GOT3 (cell line): ENCODE measurements around the gene GPR141.

ENCODE experiments used
- DNase-seq: peaks from one replicate; lab custom pipeline; 2025; ENCODE audit warnings: mixed read lengths; lab: John Stamatoyannopoulos, UW

GPR141 gene

DNA sequence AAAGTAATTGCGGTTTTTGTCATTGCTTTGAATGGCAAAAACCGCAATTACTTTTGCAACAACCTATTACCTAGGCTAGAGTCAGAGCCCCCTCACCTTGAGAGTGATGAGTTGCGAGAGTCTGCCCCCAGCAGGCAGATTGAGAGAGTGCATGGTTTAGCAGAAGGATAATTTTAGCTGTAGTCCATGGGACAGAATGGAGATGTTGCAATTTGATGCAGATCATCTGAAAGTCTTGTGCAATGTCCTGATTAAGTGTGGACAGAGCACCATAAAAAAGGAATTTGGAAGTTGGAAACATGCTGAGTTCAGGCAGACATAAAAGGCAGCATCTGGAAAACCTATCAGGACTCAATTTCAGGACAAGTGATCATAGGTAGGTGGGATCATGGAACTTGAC lies 48.7 kb downstream of the GPR141 start:
- no peak for DNase-seq

DNA sequence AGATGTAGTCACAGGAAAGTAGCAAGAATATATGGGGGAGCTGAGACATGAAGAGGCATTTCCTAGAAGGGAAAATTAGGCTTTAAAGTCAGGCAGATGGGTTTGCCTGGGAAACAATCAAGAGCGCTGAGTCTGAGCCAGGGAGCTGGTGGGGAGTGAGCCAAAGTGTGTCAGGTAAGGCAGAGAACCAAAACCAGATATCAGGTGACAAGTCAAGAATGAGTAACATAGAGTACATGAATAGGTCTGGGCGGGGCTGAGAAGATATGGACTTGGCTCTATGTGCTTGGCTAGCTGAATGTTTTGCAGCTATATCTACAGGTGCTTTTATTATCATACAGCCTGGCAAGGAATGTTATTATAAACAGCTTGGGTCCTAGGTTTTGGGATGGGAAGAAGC lies 49.3 kb downstream of the GPR141 start:
- DNase-seq, result no peak

- DNase-seq, result no peak
Observed at GRCh38 chr7:37735196-37735595, 51.6 kb downstream of the GPR141 start.

- DNase-seq, result no peak
Observed at GRCh38 chr7:37738321-37738720, 54.8 kb downstream of the GPR141 start.

DNA sequence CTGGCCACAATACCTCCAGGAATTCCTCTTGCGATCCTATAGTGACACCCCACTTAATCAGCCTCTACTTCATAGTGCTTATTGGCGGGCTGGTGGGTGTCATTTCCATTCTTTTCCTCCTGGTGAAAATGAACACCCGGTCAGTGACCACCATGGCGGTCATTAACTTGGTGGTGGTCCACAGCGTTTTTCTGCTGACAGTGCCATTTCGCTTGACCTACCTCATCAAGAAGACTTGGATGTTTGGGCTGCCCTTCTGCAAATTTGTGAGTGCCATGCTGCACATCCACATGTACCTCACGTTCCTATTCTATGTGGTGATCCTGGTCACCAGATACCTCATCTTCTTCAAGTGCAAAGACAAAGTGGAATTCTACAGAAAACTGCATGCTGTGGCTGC lies 56.8 kb downstream of the GPR141 start:
- no peak for DNase-seq

GRCh38 chr7:37741776-37742175 lies 58.2 kb downstream of the GPR141 start:
- no peak for DNase-seq

GRCh38 chr7:37751096-37751495 lies 67.5 kb downstream of the GPR141 start:
- DNase-seq, result no peak

GRCh38 chr7:37753398-37754050 lies 70.0 kb downstream of the GPR141 start:
- no peak for DNase-seq

DNA sequence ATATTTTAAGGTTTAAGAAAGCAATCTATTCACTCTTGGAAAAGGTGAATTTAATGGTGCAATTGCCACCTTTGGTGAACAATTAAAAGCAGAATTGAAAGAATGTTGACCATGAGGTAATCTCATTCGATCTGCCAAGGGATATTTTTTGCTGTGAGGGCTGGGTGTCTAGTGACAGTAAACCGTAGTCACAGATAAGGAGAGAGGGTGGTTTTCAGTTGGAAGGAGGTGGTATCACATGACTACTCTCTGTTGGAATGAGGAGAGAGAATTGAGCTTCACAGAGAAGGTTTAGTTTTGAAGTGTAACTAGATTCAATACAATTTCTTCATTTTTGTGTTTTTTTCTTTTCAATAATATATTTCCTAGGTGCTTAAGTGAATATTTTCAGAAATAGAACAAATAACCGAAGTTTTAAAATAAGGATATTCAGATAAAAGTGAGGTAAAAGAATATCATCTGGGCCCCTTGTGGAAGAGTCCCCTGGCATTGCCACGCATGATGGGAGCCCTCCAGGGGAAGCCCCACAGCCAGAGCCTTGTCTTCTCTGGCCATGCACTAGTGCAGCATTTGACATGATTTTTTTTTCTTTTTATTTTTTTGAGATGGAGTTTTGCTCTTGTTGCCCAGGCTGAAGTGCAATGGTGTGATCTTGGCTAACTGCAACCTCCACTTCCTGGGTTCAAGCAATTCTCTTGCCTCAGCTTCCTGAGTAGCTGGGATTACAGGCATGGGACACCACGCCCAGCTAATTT lies 73.4 kb downstream of the GPR141 start:
- no peak for DNase-seq

GRCh38 chr7:37757563-37757962 lies 74.0 kb downstream of the GPR141 start:
- no peak for DNase-seq

DNA sequence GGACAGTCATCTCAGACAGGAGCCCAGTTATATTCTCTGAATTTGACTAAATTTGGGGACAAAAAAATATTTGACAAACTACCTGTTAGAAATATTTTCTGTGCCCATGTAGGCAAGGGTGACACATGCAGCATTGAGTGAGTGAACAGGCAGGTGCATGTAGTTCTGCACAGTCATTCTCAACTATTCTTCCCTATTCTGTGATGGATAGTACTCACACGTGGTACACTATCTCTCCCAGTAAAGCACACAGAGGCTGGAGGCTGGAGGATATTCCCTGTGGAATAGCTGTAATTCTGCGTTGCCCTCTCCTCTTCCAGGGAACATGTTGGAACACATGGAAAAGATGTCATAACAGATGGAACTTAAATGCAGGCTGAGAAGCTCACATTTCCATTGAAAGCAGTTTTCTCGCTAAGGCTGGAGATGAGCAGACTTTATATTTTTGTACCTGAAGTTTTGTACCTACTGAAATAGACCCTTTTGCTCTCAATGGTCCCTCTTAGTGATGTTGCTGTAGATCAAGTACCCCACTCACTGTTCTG lies 75.0 kb downstream of the GPR141 start:
- DNase-seq, result no peak

GRCh38 chr7:37759526-37759925 lies 76.0 kb downstream of the GPR141 start:
- no peak for DNase-seq

DNA sequence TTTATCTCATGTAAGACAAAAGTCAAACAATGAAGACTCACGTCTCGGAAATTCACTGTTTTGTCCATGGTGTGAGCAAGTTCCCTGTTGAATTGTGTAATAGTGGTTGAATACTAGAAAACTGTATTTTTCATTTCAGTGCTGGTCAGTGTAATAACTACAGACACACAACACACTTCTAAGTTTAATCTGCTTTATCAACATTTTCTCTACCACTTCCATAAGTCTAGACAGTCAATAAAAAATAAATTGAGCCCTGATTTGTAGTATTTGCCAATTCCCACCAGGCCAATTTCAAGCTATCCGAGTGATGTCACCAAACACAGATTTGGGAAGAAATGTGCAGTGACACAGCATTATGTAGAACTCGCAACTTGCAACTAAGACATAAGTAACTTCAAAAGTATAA lies 81.9 kb downstream of the GPR141 start:
- DNase-seq, result no peak

- DNase-seq, result no peak
Observed at GRCh38 chr7:37765872-37766525, 82.4 kb downstream of the GPR141 start.

- no peak for DNase-seq
Observed at GRCh38 chr7:37768611-37769010, 85.0 kb downstream of the GPR141 start.

DNA sequence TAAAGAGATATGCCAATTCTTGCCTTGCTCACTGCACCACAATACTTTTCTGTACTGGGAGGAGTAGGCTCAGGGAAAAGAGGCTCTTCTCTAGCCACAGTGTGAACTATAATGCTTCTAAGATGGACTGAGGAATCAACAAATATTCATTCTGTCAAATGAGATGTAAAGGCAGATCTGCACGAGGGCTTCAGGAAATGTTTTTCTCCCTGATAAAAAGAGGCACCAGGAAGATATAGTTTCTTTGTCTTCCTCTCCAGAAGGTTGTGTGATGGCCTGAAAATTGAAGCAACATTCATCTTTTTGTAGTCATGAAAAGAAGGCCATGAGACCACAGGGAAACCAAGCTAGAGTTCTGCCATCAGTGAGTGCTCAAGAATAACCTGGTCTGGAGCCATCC lies 85.7 kb downstream of the GPR141 start:
- no peak for DNase-seq

DNA sequence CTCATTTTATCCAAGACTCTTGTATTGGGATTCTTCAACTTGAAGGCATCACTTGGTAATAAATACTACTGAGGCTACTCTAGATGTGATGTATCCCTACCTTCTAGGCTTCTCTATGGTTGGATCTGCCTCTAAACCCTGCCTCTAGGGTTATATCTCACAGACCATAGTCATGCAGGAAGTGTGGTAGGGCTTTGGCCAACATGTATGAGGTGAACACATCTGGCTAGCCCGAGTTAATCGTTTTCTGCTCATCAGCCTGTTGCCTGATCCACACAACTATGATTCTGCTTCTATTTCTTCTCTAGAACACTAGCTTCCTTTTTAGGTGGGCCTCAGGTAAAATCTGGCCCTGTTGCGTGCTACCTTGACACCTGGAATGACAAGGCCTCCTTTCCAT lies 86.2 kb downstream of the GPR141 start:
- no peak for DNase-seq

- no peak for DNase-seq
Observed at GRCh38 chr7:37770838-37771237, 87.3 kb downstream of the GPR141 start.

GRCh38 chr7:37771342-37771741 lies 87.8 kb downstream of the GPR141 start:
- DNase-seq, result no peak

DNA sequence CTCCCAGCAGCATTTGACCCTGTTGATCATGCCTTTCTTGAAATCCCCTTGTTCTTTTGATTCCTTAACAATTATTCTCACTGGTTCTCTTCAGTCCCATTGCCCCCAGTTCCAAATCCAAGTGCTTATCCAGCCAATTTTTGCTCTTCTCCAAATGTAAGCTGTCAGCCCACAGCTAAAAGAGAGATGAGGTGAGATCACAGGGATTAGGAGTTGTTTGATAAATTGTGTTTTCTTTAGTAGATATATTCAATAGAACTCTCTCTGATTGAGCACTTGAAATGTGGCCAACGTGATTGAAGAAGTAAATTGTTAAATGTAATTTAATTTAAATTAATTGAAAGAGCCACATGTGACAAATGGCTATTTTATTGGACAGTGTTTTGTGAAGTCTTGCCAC lies 88.2 kb downstream of the GPR141 start:
- no peak for DNase-seq

GRCh38 chr7:37775921-37776320 lies 92.4 kb downstream of the GPR141 start:
- DNase-seq, result no peak

DNA sequence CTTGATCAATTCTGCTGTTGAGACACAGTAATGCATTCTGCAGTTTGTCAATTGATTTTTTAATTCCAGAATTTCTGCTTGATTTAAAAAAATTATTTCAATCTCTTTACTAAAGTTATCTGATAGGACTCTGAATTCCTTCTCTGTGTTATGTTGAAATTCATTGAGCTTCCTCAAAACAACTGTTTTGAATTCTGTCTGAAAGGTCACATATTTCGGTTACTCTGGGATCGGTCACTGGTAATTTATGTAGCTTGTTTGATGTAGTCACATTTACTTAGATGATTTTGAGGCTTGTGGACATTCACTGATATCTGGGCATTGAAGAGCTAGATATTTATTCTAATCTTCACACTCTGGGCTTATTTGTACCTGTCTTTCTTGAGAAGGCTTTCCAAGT lies 97.6 kb downstream of the GPR141 start:
- no peak for DNase-seq

DNA sequence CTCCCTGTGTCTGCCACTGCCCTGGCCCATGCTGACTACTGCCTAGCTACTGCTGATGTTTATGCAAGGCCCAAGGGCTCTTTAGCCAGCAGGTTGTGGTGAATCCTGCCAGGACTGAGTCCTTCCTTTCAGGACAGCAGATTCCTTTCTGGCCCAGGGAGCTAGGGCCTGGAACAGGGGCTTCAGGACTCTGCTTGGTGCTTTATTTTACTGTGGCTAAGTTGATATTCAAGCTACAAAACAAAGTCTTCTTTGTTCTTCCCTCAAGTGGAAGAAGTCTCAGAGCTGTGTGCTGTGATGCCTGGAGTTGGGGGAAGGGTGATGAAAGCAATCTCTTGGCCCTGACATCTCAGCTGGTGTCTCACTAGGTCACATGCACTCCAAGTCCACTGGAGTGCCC lies 98.6 kb downstream of the GPR141 start:
- no peak for DNase-seq
